Myocyte (in vitro differentiated cells): Measurements from ENCODE around the gene GART. TPM values are rescaled to one million over a fixed set of nuclear protein-coding genes. Genes with fewer than 3 reads are reported as not detected.
"Not testable (repeated sequence)": the region's sequence is repeated elsewhere in the genome, so short reads cannot be mapped to it uniquely, and the experiment has no call there.

Experiments used
- DNase-seq: peaks from one replicate; pipeline ENCODE4 v3.0.0-alpha.2; 2012; ENCODE audit warnings: low read depth
- polyA plus RNA-seq: library from polyadenylated mRNA; unstranded; fragments of >200 nt; gene quantifications from one replicate; pipeline ENCODE4 v1.2.1, GENCODE V29; 2012; ENCODE audit warnings: missing spikeins
- total RNA-seq: library from RNA; depleted of rRNA; stranded (reverse); fragments of >200 nt; gene quantifications from 2 replicates; pipeline ENCODE4 v1.2.3, GENCODE V29; 2014

The GART gene
- 92.6 and 101 TPM in 2 replicates for total RNA-seq
- polyA plus RNA-seq: 40.7 TPM

DNA sequence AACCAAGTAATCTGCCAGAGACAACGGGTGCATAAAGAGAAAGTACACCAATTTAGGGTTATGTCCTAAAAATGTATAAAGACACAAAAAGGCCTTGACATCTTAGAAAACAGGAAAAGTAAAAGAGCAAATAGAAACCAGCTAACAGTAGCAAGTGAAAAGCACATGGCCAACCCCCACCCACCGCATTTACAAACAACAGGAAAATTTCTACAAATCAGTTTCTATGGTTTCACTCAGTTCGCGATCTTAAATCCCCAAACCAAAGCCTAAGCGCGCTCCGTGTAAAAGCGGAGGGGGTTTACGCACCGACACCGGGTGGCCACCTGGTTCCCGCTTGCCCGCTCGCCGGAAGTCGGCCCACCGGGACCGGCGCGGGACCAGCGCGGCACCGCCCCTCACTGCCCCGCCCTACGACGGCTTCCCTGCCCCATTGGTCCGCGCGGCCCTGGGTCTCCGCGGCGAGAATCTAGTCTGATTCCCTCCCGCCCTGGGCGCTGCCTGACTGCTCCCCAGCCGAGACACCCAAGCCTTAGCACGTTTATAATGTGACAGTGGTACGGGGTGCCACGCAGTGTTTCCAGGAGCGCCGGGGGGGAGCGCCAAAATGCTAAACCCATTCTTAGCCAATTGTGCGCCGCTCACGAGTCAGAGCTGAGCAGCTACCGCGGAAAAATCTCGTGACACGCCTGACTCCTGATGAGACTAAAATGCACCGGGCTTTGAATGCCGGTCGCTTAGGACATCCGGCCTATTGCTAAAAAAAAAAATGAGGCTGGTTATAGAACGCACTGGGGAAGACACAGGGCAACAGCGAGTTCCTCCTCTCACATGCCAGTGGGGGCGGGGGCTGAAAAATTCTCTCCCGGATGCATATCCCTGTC, at the start of gene GART:
Gene GART (minus strand): TSS at position 362 of the 884 bp plus-strand sequence. CDS start 2,802 bp downstream, outside the sequence.
- DNase-seq: peak; percentile 84

- DNase-seq: peak; percentile 89
These were observed 46.8 kb upstream of the GART start, which contains the start of gene DONSON for GRCh38 chr21:33588485-33589335. Gene DONSON, minus strand, starts transcription at chr21:33588684. Its CDS starts 43 bp downstream, at chr21:33588641.

DNA sequence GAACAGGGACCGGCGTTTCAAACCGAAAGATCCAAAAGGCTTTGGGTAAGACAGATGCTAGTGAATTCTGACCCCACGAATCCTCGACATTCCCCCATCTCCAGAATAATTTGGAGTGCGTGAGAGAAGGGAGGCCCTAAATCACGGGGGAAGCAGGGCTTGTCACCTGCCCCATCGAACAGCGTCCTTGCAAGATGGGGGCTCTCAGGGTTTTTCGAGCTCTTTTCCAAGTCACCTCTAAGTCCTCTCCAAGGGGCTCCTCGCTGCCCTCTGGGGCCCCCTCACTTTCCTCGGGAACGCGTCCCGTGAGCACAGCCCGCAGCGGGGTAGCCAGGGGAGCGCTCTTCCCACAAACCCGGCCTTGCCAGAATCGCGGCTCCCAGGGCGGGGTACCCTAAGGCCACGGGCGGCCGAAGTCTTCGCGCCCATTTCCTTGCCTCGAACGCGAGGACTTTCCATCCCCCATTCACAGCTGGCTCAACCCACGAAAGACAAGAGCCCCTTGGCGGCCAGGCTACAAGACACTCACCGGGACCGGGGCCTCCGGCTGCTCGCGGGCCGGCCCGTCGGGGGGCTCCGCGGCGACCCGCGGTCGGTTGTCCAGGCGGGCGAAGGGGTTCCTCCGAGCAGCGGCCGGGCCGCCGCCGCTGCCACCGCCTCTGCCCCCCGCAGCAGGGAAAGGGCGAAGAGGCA, 46.0 kb upstream of the GART start:
- DNase-seq: peak; percentile 47

DNA sequence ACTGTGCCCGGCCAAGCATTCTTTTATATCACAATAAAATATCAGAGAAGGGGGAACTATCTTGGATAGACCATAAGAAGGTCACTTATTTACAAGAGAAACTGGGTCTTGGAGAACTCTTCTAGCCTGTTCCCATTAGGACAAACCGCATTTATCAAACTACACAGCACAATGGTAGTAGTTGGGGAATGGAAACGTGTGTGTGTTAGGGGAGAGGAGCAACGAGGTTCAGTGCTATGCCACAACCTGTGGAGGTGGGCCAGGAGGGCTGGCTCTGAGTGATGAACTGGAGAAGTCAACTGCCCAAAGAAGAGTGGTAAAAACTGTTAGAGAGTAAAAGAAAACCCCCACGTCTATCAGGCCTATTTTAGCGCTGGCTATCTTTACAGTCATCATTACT, 45.0 kb upstream of the GART start:
- DNase-seq: no peak

DNA sequence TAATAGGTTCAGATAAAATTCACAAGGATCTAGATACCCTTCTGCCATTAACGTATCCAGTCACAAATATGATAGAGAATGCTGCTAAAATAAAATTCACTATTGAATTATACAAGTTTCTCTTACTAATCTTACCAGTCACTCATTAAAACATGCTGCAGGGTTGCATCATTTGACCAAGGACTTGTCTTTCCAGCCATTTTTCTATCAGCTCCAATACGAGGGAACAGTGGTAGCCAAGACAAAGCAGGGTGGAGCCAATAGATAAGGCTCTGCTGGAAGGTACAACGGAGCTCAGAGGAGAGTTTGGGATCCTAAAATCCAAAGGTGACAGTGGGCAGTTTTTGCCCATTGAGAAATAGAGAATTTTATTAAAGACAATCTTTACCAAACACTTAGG, 42.5 kb upstream of the GART start:
- no peak for DNase-seq

- no peak for DNase-seq
These were observed 37.1 kb upstream of the GART start for GRCh38 chr21:33578959-33579542.

DNA sequence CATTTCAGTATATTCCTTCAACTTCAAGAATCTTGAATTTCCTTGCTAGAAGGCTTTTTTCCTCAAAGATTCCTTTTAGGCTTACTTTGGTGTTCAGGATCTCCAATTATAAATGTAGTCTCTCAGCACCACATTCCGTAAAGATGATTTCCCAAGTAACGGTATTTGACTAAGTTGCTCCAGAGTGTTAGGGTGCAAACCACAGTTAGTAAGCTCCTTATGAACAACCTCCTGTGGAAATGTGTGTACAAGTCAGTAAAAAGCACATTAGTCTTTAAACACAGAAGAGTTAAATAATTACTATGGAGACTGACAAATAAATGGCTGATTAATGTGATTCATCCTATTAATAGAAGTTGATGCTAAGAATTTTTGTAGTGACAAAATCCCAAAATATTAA, 36.3 kb upstream of the GART start:
- DNase-seq: no peak

DNA sequence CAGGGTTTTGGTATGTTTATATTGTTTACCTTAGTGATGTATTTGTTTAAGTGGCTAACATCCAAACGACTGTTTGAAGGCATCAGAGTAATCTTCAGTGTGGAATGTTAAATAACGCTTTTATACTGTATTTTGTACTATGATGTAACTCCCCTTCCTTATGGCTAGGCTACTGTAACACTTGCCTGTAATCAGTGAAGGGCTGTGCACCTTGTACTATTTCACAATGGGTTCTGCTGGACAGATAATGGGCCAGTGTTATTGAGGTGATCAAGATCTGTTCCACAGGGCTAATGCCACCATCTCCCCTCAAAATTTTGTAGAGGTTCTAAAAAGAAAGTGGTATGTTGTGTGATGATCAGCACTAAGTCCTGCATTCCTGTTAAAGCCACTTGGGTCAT, 34.8 kb upstream of the GART start:
- not testable (repeated sequence) for DNase-seq

- DNase-seq: no peak
These were observed 30.4 kb upstream of the GART start for GRCh38 chr21:33572350-33572749.

GRCh38 chr21:33569991-33570390, 28.1 kb upstream of the GART start:
- no peak for DNase-seq

DNA sequence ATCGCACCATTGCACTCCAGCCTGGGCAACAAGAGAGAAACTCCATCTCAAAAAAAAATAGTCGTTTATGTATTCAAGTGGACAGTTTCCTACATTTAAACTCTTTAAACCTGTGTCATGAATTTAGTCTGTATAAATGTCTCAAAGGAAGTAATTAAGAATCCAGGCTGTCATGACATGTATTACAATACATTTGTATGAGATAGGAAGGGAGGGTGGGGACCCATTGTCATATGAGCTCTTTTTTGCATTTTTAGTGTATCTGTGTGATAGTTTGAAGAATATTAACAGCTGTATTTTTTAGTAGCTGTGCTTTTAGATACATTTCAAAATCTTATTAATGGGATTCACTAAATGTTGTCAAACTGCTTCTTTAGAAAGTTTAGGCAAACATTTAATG, 26.5 kb upstream of the GART start:
- no peak for DNase-seq

GRCh38 chr21:33567914-33568313, 26.0 kb upstream of the GART start:
- no peak for DNase-seq

DNA sequence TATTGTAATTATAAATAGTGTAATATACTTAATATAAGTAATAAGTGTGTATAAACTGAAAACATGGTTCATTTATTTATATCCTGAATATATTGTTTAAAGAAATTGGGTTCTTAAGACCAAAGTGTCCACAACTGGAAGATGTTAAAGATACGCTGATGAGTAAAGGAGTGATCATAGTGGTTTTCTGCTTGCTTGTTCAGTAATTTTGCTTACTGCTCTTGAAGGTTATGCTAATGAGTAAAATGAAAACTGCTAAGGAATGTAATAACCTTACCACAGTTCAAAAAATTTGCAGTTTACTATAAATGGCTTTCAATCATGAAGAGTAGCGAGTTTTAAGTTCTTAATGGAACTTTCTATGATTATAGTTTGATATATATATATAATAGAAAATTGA, 24.6 kb upstream of the GART start:
- no peak for DNase-seq

DNA sequence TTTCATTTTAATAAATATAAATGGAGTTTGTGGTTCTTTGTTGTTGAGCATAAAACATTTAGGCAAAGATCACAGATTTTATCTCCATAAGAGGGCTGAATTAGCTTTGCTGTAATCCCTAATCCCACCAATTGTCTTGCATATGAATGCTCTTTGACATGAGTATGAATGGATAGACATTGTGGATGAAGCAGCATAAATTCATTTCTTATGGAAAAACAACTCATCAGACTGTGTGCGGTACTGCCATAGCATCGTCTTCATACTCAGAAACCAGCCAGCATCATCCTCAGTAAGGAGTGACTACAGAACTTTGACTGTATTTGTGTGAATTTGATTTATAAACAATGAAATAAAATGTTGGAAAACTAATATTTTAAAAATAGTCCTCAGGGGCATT, 20.5 kb upstream of the GART start:
- DNase-seq: no peak

- no peak for DNase-seq
These were observed 19.5 kb upstream of the GART start for GRCh38 chr21:33561373-33561772.

GRCh38 chr21:33560965-33561364, 19.0 kb upstream of the GART start:
- DNase-seq: no peak

DNA sequence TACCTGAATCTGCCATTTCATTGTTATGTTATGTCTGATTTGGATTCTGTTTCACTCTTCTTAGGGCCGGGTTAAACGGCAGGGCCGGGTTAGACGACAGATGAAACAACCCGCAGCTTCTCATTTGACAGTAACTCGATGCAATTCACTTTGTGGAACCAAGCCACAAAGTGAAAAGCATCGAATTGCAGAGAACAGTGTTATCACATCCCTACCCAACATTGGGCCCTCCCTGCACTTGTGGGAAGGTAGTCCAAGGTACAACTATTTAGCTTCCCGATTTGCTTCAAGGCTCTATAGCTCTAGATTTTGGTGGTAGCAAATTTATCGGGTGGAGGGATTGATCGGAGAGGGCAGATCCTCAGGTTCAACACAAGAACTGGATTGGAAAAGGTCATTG, 17.9 kb upstream of the GART start:
- DNase-seq: no peak

- no peak for DNase-seq
These were observed 17.0 kb upstream of the GART start for GRCh38 chr21:33558777-33559421.

DNA sequence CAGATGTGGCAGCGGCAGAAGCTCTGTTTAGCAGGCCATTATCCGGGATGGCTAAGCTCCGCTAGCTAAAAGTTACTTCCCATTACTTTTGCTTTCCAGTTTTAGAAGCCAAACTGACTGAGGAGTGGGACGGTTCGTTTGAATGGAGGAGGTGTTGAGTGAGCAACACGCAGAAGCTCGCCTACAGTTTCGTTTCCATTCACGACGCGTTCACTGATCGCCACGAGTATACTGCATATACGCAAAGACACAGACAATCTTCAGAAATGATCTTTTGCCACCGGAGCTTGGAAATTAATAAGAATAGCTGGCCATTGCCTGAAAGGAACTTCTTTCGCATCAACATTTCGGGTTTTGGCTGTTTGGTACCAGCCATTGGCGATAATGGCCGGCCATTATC, 15.5 kb upstream of the GART start:
- DNase-seq: no peak

GRCh38 chr21:33554982-33555344, 13.0 kb upstream of the GART start:
- DNase-seq: no peak
